ENCODE data around the gene RELL1.

The RELL1 gene

DNA sequence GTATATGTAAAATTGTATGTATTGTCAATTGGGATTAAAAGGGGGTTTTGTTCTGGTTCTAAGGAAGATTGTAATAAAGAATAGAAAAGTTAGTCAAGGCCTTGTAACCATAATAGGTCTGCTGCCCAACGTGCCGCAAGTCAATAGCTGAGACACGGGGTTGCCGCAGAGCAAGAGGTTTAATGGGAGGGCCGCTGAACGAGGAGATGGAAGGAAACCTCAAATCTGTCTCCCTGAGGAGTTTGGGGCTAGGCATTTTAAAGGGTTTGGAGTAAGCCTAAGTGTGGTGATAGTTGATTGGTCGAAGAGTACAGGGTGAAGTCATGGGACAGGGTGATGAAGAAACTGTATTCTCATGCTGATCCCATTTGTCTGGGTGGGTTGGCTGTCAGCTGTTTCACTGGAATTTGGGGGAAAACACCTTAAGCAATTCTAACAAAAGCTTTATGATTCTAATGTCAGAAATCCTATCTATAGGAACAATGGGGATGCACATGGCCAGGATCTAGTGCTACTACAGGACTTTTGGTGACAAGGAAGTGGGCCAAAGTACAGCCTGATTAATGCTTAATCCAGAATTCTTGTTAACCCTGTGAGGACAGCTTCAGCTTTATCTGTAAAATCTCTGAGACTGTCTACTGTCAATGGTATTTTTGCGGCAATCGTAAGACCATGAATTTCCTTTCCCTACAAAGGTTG is 86.9 kb downstream of the RELL1 start:
- no peak for DNase-seq (ENCODE audit: low read depth in 2 of 2)

DNA sequence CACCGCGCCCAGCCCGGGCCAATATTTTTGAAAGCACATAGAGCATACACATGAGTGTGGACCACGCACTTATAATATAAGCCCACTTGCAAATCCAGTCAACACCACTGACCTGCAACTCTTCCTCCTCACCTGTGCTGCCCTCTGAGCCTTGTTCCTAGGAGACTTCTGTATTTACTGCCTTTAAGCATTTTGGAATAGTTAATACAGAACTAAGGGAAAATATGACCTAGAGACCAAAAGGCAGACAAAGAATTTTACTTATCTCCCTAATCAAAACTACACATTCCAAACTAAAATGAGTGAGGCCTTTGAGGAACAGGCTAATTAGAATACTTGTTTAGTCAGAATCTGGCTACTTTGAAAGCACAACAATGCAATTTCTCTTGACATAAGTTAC is 89.1 kb downstream of the RELL1 start:
- no peak for DNase-seq (ENCODE audit: low read depth in 2 of 2)

DNA sequence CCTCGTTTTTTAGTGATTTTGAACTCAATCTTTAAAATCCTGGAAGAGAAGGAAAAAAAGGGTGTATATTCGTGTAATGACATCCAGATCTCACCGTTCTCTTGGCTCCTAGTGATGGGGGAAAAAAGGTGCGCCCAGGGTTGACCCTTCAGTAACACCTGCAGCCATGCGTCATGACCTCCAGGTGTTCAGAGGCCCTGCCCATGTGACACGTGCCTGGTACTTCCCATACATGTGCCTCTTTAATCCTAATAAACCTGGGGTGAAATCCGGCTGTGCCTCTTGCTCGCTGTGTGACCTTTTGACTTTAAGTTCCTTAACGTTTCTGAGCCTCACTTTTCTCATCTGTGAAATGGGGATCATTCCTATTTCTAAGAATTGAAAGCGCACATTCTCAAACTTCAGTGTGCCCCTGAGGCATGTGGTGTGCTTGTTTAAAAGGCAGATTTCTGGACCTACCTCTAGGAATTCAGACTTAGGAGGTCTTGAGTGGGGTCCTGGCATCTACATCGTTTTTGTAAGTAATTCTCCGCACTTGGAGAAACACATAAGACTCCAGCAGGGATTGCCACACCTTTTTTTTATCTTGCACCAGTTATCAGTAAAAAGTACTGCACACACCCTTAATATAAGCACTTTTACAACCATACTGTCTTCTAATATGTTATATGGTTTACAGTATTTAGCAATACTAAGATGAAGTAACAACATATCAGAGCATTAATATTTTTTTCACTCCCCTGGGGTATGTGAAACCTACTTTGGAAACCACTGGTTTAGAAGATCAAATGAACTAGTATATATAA is 90.1 kb downstream of the RELL1 start:
- no peak for DNase-seq (ENCODE audit: low read depth in 2 of 2)

DNA sequence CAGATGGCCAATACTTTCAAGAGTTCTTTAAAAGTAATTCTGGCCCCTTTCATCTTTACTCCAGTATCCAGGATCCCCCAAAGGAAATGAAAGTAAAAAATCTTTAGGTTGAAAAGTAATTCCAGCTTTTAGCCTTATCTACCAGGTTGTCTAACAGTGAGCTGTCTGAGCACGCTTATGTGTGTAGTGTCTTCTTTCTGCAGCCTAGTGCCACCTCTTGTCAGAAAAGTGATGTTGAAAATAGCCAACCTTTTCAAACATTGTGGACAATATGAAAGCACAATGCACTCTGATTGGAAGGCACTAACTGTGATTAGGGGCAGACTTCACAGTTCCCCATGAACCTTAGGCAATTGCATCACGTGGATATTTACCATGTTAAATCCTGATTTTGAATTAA is 92.1 kb downstream of the RELL1 start:
- DNase-seq (ENCODE audit: low read depth in 2 of 2) = no peak

DNA sequence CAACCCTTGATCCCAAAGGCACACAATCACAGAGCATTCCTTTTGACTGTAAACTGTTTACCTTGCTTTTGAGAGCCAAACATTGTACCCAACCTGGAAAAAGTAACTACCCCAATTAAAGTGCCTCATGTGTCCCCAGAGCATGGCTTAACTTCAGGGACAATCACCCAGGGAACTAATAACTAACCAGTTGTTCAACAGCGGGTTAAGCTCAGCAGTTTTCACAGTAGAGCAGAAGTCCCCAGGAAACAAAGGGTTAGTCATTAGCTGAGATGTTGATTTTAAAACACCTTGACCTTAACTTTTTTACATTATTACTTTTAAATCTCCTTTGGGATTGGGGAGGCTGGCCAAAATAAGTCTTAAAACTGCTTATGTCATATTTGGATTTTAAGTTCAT is 94.8 kb downstream of the RELL1 start:
- DNase-seq (ENCODE audit: low read depth in 2 of 2) = no peak

DNA sequence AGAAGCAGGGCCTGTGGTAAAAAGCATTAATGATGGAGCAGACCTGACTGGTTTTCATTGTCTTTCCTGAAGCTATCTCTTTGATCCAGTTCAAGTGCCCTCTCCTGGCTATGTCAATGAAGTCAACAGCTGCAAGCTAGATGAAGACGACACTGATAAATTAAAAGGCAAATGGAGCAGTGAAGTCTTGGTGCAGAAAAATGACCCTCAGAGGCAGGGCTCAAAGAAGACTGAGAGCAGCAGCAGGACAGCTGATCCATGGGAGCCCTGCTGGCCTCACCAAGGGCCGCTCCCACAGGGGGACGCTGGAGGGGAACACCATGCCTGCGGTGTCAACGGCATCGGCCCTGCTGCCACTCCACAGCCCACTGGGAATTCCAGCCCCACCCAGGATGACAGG is 96.2 kb downstream of the RELL1 start:
- DNase-seq (ENCODE audit: low read depth in 2 of 2) = no peak

DNA sequence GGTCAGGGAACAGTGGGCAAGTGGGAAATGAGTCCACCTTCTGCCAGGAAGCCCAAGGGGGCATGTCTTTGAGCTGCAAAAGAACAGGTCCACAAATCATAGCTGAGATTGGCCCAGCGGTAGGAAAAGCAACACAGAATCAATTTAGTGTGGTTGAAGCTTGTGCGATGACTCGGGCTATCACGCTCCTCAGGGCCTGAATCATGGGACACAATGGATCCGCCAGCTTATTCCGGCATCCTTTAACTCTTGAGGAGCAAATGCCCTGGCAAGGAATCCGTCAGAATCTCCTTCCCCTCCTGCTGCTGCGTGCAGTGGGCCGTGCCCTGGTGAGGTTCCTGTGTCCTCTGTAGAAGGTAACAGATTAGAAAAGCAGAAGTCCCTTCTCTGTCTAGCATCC is 98.0 kb downstream of the RELL1 start:
- no peak for DNase-seq (ENCODE audit: low read depth in 2 of 2)

DNA sequence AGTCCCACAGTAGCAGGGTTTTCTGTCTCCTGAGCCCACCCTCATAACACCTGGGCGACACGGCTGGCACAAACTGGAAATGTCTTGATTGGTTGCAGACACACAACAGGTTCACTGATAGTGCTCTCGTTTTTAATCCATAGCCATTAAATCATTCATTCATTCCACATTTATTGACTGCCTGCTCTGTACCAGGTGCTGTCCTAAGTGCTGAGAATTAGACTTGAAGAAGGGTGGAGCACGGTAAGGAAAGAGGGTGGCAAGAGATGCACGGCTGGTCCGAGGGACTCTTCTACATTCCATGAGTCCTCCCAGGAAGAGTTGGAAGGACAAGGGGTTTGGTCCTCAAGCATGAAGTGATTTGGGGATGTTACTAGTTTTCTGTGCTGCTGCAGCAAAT is 100.0 kb downstream of the RELL1 start:
- DNase-seq (ENCODE audit: low read depth in 2 of 2) = no peak

DNA sequence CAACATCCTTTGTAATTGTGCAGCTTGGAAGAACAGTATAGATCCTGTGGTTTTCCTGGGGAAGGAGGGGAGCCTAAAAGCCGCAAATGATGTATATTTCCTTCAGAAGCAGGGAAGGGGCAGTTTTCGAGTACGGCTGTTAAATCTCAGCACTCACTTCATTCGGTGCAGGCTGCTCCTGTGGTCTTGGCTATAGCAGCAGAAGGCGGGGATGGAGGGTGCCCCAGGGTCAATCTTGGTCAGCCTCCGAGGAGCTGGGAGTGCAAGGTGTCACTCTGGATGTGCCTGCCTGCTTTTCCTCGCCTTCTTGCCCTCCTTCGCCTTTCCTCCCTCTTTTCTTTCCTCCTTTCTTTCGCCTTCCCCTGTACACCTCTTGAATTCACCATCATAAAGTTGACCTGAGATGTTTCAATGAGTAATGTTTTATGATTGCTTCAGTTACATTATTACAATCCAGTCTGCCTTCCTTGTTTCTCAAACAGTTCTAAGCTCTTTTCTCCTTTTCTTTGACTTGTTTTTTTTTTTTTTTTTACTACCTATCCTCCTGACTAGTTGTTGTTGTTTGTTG is 101.6 kb downstream of the RELL1 start:
- DNase-seq (ENCODE audit: low read depth in 2 of 2) = no peak

DNA sequence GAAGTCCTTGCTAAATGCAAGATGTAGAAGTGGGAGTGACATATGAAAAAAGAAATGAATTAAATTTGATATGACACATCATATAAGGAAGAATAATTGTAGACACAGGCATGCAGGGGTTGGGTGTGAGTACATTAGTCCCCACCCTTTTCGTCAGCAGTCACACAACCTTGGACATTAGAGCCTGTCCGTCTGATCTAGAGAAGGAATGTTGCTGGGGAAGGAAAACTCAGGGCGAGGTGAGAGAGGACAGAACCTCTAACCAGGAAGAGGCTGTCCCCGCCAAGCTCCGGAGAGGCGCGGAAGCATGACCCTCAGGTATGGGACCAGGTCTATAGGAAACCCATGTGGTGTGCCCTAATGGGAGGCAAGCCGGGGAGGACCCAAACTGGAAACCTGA is 102.1 kb downstream of the RELL1 start:
- no peak for DNase-seq (ENCODE audit: low read depth in 2 of 2)

DNA sequence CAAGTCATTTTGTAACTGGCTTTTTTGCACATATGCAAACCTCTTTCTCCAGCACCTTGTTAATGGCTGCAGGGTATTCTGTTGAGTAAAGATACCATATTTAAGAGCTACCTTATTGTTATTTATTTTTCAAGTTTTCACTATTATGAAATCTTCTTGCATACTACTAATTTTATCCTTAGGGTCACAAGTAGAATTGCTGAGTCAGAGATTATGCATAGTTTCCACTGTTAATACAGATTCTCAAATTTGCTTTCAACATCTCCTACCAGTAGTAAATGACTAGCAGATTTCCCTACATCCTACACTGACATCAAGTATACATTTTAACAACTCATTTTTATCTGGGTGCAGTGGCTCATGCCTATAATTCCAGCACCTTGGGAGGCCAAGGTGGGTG is 112.6 kb downstream of the RELL1 start:
- DNase-seq (ENCODE audit: low read depth in 2 of 2) = no peak

DNA sequence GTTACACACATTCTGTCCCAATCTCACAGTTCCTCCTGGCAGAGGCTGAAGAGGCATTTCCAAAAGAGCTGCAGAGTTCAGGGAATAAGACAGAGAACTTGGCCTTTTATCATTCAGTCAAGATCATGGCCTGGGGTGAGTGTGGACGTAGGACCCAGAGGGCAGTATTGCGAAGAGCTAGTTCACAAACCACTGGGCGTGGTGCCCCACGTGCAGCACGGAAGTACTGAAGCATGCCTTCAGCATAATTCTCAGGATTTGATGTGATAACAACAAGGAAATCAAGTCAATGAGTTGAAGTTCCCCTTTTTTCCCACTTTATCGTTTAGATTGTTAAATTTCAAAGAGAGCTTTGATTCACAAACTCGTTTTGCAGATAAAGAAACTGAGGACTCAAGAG is 117.7 kb downstream of the RELL1 start:
- no peak for DNase-seq (ENCODE audit: low read depth in 2 of 2)

DNA sequence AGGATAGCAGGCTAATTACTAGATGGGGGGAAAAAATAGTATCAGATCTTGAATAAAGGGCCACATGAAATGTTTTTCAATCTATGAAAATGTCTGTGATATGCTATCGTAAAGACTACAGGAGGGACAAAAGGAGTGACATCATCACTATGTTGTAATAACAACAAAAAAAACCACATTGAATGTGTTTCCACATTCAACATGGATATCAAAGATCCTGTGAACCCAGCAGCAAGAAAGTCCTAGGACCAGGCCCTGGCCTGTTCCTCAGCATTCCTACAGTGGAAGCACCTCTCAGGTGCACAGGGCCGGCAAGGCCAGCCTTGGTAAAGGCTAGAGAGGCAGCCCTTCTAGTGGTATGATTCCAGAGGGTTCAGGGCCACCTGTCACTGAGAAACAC is 118.3 kb downstream of the RELL1 start:
- DNase-seq (ENCODE audit: low read depth in 2 of 2) = no peak

DNA sequence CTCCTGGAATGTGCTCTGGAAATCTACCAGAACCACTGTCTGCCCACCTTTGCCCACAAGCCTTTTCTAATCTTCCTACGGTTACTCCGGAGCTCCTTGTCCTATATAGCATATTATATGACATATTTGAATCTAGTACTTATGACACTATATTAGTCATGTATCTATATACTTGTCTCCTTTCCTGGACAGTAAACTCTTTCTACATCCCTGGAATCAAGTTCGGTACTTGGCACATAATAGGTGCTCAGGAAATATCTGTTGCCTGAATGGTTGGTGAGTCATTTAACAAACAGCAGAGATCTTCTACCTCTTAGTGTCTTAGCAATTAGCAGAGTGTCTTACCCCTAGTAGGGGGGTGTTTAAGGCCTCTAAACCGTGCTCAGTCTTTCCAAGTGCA is 123.6 kb downstream of the RELL1 start:
- no peak for DNase-seq (ENCODE audit: low read depth in 2 of 2)

DNA sequence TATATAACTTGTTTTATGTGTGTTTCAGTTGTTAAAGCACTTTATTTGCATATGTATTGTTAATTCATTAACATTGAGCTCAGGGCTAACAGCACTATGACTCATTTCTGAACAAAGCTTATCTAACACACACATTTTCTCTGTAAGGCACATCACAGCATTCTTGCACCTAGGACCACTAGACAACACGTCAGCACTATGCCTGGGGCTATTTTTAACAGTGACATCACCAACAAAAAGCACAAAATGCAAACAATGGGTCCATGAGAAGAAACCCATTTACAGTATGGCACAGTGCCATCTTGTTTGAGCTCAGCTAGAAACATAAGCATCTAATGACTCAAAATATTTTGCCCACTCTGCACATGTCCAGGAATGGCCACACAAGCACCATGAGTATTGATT is 124.4 kb downstream of the RELL1 start:
- no peak for DNase-seq (ENCODE audit: low read depth in 2 of 2)

DNA sequence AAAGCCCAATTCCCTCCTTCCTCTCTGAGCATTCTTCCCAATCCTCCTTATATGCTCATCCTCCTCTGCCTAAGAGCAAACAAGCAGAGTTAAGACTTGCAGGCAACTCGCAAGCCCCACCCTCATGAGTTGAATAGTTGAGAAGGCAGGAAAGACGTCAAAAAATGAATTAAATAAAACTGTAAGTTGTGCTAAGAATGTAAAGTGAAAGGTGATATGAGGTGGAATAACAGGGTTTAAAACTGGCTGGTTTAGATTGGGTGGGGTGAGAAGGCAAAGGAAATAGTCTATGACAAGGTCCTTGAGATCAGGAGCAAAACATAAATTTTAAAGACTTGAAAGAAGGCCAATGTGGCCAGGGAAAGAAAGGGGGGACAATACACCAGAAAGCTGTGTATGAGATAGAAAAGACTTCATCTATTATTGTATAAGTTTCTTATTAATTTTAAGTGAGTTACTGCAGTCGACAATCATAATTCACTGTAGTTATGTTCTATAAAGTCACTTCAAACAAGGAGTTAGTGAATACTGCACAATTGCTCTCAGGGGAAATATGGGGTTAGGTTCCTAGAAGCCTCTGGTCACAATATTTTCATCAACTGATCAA is 124.9 kb downstream of the RELL1 start:
- no peak for DNase-seq (ENCODE audit: low read depth in 2 of 2)
